GM12878 (cell line): ENCODE data around the gene DCST1. TPM values are rescaled to one million over a fixed set of nuclear protein-coding genes. Genes with fewer than 3 reads are reported as not detected.

Source experiments
- BHLHE40 ChIP-seq, 2 experiments: fragments of 450-650 bp in 1 of 2; IDR thresholded peaks; 2 replicates each; pipeline ENCODE4 v1.6.1; 2011 to 2017; ENCODE audit warnings: low read depth in 2 of 2, borderline replicate concordance in 1 of 2, improper control_type of control experiment in 1 of 2, low read length in 1 of 2, mild to moderate bottlenecking in 1 of 2
- CHD2 ChIP-seq: IDR thresholded peaks from 2 replicates; pipeline ENCODE4 v1.6.1; 2011; ENCODE audit warnings: low read depth, low read length, improper control_type of control experiment, borderline replicate concordance
- DPF2 ChIP-seq: fragments of 450-650 bp; IDR thresholded peaks from 2 replicates; pipeline ENCODE4 v1.6.1; 2017; ENCODE audit warnings: mild to moderate bottlenecking
- ESRRA ChIP-seq: IDR thresholded peaks from 2 replicates; pipeline ENCODE4 v1.6.1; 2012; ENCODE audit warnings: mild to moderate bottlenecking, low read length, improper control_type of control experiment
- ETV6 ChIP-seq, 2 experiments: fragments of 450-650 bp in 1 of 2; IDR thresholded peaks in 1 of 2; conservative IDR thresholded peaks in 1 of 2; 2 replicates each; pipeline ENCODE4 v1.6.1; 2014; ENCODE audit warnings: antibody characterized with exemption in 1 of 2, borderline replicate concordance in 1 of 2, low read depth in 1 of 2, mild to moderate bottlenecking in 1 of 2, moderate library complexity in 1 of 2
- FOXM1 ChIP-seq: IDR thresholded peaks from 2 replicates; pipeline ENCODE4 v1.6.1; 2012; ENCODE audit warnings: low read depth, mild to moderate bottlenecking, inconsistent platforms, low read length, moderate library complexity
- JUND ChIP-seq: IDR thresholded peaks from 2 replicates; pipeline ENCODE4 v1.6.1; 2012; ENCODE audit warnings: low read depth, mild to moderate bottlenecking, low read length, improper control_type of control experiment, moderate library complexity
- MEF2B ChIP-seq: fragments of 450-650 bp; IDR thresholded peaks from 2 replicates; pipeline ENCODE4 v1.6.1; 2018; ENCODE audit warnings: mild to moderate bottlenecking, moderate library complexity; ENCODE audit not compliant: partially characterized antibody, poor library complexity, severe bottlenecking
- MXI1 ChIP-seq: fragments of 150-350 bp; IDR thresholded peaks from 2 replicates; pipeline ENCODE4 v1.6.1; 2011; ENCODE audit warnings: low read depth, mild to moderate bottlenecking, inconsistent platforms, low read length, improper control_type of control experiment
- NR2C1 ChIP-seq: fragments of 450-650 bp; IDR thresholded peaks from 2 replicates; pipeline ENCODE4 v1.6.1; 2017; ENCODE audit warnings: antibody characterized with exemption, mild to moderate bottlenecking, moderate library complexity
- POLR2AphosphoS2 ChIP-seq: IDR thresholded peaks from 2 replicates; pipeline ENCODE4 v1.6.1; 2011; ENCODE audit warnings: low read depth, mild to moderate bottlenecking, low read length, improper control_type of control experiment, moderate library complexity
- POU2F2 ChIP-seq: IDR thresholded peaks from 3 replicates; pipeline ENCODE4 v1.6.1; 2011; ENCODE audit warnings: low read depth, mild to moderate bottlenecking, low read length, borderline replicate concordance
- RB1 ChIP-seq: fragments of 450-650 bp; formaldehyde crosslinking; IDR thresholded peaks from 2 replicates; pipeline ENCODE4 v1.6.1; 2017; ENCODE audit warnings: mild to moderate bottlenecking, borderline replicate concordance
- RELA ChIP-seq: fragments of 450-650 bp; IDR thresholded peaks from 2 replicates; pipeline ENCODE4 v1.8.0; 2014; ENCODE audit warnings: borderline replicate concordance; ENCODE audit not compliant: partially characterized antibody
- SMC3 ChIP-seq: IDR thresholded peaks from 2 replicates; pipeline ENCODE4 v1.6.1; 2011; ENCODE audit warnings: low read length, improper control_type of control experiment, borderline replicate concordance
- STAT1 ChIP-seq: fragments of 450-650 bp; conservative IDR thresholded peaks from 2 replicates; pipeline ENCODE4 v1.6.1; 2014; ENCODE audit warnings: antibody characterized with exemption, mild to moderate bottlenecking
- WRNIP1 ChIP-seq: IDR thresholded peaks from 2 replicates; pipeline ENCODE4 v1.6.1; 2011; ENCODE audit warnings: low read depth, low read length, improper control_type of control experiment, borderline replicate concordance
- ZNF622 ChIP-seq: fragments of 450-650 bp; IDR thresholded peaks from 2 replicates; pipeline ENCODE4 v1.6.1; 2017; ENCODE audit warnings: mild to moderate bottlenecking, inconsistent platforms
- polyA plus RNA-seq, 11 experiments: library from polyadenylated mRNA; depleted of rRNA in 4 of 11; unstranded in 6 of 11; stranded (reverse) in 5 of 11; fragments of >200 nt; fragmentation: Nextera tagmentation in 4 of 11; fragmentation: Illumina TruSeq in 1 of 11; extraction: Ambion mirVana in 4 of 11; extraction: Trizol in 1 of 11; gene quantifications; 1 replicate in 1 of 11; 2 replicates in 10 of 11; pipeline versions ENCODE4 v1.2.1 to v1.2.3, GENCODE V29; 2011 to 2016; ENCODE audit warnings: inconsistent platforms in 2 of 11, missing spikeins in 2 of 11, low read depth in 1 of 11
- total RNA-seq, 4 experiments: library from RNA; depleted of rRNA in 3 of 4; stranded (reverse); fragments of >200 nt in 3 of 4; fragmentation: Illumina TruSeq in 1 of 4; extraction: Trizol in 1 of 4; gene quantifications; 2 replicates each; pipeline versions ENCODE4 v1.2.1 to v1.2.3, GENCODE V29; 2013 to 2021
- TF ChIP-seq, protein P1 (sequence below): fragments of 450-650 bp; IDR thresholded peaks from 2 replicates; pipeline ENCODE4 v1.6.1; 2018; ENCODE audit warnings: borderline replicate concordance, mild to moderate bottlenecking; ENCODE audit not compliant: partially characterized antibody
- TF ChIP-seq, protein P2 (sequence below): fragments of 450-650 bp; IDR thresholded peaks from 2 replicates; pipeline ENCODE4 v1.6.1; 2017; ENCODE audit warnings: mild to moderate bottlenecking, moderate library complexity
- TF ChIP-seq, protein P3 (sequence below): fragments of 450-650 bp; IDR thresholded peaks from 2 replicates; pipeline ENCODE4 v1.6.1; 2016; ENCODE audit warnings: mild to moderate bottlenecking

The DCST1 gene
- total and polyA plus RNA-seq, 10 of the 15 experiments (the other 5 are each of a cell fraction or from before 2014, with no cell fraction given), result not detected

DNA sequence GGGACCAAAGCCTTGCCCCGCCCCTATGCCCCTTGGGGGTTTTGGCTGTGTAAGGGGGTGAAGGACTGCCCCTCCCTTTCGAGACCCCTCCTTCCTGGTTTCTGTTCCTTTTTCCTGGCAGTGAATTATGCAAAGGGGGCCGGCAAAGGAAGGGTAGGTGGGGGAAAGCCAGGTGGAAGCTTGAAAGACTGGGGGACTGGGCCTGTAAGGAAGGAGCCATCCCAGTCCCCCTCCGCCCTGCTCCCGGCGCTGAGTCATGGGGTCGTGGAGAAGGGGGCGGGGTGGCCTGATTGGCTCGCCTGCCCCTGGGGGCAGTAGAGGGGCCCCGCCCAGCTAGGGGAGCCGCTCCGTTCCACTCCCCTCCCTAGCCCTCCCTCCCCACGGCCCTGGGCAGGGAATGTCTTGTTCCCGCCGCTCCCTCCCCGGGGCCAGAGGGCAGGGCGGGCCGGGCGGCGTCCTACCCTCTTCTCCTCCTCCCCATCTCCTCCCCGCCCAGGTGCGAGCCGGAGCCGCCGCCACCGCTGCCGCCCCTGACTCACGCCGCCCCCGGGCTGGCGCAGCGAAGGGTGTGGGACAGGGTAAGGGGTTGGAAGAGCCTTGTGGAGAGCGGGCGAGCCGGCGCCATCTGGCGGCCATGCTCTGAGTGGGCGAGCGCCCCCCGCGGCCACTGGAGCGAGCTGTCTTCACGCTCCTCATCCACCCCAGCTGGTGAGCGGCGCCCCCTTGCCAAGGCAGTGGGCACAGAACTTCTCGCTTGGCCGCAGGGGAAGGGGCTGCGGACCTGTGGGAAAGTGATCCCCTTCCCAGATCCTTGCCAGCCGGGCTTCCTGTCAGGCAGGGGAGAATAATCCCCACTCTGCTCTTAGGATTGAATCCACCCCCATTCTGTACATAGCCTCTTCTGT is 16.3 kb upstream of the DCST1 start (continued):
- TF ChIP-seq MXI1 (peak; percentile 51; the same call in 1 of the 2 replicates), JUND (no peak), RELA (peak; percentile 83), ETV6 (conservative IDR thresholded peaks at IDR 0.05 in 1 of 2, IDR thresholded peaks at IDR 0.05 in 1 of 2; ENCODE audit: borderline replicate concordance in 1 of 2, low read depth in 1 of 2) (peak in 1 of 2 experiments; percentile 35; a peak in 1 of 4 replicates), WRNIP1 (no peak), SMC3 (peak; percentile 91), POLR2AphosphoS2 (peak; percentile 62), MEF2B (peak; percentile 63), FOXM1 (no peak), ESRRA (peak; percentile 31; the same call in 1 of the 2 replicates), NR2C1 (no peak), POU2F2 (peak; percentile 95; the same call in 2 of the 3 replicates), ZNF622 (no peak), BHLHE40 (IDR thresholded peaks at IDR 0.05; ENCODE audit: borderline replicate concordance in 1 of 2, low read depth in 2 of 2, low read length in 1 of 2) (peak; percentile 34 to 60; a peak in 3 of 4 replicates), DPF2 (peak; percentile 89), STAT1 (peak; percentile 85; the same call in 1 of the 2 replicates), RB1 (peak; percentile 79; the same call in 1 of the 2 replicates), CHD2 (0 out of 2 replicates have a peak, but pooled peaks have one; percentile 9)
- TF ChIP-seq, protein P1, sequence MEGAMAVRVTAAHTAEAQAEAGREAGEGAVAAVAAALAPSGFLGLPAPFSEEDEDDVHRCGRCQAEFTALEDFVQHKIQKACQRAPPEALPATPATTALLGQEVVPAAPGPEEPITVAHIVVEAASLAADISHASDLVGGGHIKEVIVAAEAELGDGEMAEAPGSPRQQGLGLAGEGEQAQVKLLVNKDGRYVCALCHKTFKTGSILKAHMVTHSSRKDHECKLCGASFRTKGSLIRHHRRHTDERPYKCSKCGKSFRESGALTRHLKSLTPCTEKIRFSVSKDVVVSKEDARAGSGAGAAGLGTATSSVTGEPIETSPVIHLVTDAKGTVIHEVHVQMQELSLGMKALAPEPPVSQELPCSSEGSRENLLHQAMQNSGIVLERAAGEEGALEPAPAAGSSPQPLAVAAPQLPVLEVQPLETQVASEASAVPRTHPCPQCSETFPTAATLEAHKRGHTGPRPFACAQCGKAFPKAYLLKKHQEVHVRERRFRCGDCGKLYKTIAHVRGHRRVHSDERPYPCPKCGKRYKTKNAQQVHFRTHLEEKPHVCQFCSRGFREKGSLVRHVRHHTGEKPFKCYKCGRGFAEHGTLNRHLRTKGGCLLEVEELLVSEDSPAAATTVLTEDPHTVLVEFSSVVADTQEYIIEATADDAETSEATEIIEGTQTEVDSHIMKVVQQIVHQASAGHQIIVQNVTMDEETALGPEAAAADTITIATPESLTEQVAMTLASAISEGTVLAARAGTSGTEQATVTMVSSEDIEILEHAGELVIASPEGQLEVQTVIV, result no peak
- TF ChIP-seq, protein P2, sequence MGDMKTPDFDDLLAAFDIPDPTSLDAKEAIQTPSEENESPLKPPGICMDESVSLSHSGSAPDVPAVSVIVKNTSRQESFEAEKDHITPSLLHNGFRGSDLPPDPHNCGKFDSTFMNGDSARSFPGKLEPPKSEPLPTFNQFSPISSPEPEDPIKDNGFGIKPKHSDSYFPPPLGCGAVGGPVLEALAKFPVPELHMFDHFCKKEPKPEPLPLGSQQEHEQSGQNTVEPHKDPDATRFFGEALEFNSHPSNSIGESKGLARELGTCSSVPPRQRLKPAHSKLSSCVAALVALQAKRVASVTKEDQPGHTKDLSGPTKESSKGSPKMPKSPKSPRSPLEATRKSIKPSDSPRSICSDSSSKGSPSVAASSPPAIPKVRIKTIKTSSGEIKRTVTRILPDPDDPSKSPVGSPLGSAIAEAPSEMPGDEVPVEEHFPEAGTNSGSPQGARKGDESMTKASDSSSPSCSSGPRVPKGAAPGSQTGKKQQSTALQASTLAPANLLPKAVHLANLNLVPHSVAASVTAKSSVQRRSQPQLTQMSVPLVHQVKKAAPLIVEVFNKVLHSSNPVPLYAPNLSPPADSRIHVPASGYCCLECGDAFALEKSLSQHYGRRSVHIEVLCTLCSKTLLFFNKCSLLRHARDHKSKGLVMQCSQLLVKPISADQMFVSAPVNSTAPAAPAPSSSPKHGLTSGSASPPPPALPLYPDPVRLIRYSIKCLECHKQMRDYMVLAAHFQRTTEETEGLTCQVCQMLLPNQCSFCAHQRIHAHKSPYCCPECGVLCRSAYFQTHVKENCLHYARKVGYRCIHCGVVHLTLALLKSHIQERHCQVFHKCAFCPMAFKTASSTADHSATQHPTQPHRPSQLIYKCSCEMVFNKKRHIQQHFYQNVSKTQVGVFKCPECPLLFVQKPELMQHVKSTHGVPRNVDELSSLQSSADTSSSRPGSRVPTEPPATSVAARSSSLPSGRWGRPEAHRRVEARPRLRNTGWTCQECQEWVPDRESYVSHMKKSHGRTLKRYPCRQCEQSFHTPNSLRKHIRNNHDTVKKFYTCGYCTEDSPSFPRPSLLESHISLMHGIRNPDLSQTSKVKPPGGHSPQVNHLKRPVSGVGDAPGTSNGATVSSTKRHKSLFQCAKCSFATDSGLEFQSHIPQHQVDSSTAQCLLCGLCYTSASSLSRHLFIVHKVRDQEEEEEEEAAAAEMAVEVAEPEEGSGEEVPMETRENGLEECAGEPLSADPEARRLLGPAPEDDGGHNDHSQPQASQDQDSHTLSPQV, result peak; percentile 98
- TF ChIP-seq, protein P3, sequence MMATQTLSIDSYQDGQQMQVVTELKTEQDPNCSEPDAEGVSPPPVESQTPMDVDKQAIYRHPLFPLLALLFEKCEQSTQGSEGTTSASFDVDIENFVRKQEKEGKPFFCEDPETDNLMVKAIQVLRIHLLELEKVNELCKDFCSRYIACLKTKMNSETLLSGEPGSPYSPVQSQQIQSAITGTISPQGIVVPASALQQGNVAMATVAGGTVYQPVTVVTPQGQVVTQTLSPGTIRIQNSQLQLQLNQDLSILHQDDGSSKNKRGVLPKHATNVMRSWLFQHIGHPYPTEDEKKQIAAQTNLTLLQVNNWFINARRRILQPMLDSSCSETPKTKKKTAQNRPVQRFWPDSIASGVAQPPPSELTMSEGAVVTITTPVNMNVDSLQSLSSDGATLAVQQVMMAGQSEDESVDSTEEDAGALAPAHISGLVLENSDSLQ, result peak; percentile 33; the same call in 1 of the 2 replicates
